ENCODE measurements around the gene LRCH4.

GRCh38 chr7:100578246-100579183 lies 7.4 kb downstream of the LRCH4 start:
- TF ChIP-seq FOXM1 (IDR thresholded peaks at IDR 0.05; ENCODE audit: borderline replicate concordance, low read depth) (no peak), TCF12 (IDR thresholded peaks at IDR 0.05; ENCODE audit: low read depth) (no peak), CEBPB (IDR thresholded peaks at IDR 0.05) (no peak), ZBTB7A (IDR thresholded peaks at IDR 0.05; ENCODE audit: low read depth) (no peak), MAX (IDR thresholded peaks at IDR 0.05) (no peak)
